GM12873 (cell line): Measurements from ENCODE around the gene FSCN2.

ENCODE experiments used
- TF ChIP-seq, protein P1 (sequence below): IDR thresholded peaks from 2 replicates; pipeline ENCODE4 v1.5.1; 2012; ENCODE audit warnings: low read depth, mild to moderate bottlenecking, moderate library complexity, low read length, control low read depth; ENCODE audit not compliant: insufficient read depth; ENCODE audit errors: missing control alignments

The FSCN2 gene

DNA sequence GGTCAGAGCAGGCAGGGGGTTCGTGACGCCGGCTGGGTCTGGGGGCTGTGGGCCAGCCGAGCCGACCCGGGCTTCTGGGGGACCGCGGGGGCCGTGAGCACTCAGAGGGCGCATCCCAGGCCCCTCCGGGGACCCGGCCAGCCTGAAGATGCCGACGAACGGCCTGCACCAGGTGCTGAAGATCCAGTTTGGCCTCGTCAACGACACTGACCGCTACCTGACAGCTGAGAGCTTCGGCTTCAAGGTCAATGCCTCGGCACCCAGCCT is 140 bp downstream of the FSCN2 start:
- TF ChIP-seq, protein P1, sequence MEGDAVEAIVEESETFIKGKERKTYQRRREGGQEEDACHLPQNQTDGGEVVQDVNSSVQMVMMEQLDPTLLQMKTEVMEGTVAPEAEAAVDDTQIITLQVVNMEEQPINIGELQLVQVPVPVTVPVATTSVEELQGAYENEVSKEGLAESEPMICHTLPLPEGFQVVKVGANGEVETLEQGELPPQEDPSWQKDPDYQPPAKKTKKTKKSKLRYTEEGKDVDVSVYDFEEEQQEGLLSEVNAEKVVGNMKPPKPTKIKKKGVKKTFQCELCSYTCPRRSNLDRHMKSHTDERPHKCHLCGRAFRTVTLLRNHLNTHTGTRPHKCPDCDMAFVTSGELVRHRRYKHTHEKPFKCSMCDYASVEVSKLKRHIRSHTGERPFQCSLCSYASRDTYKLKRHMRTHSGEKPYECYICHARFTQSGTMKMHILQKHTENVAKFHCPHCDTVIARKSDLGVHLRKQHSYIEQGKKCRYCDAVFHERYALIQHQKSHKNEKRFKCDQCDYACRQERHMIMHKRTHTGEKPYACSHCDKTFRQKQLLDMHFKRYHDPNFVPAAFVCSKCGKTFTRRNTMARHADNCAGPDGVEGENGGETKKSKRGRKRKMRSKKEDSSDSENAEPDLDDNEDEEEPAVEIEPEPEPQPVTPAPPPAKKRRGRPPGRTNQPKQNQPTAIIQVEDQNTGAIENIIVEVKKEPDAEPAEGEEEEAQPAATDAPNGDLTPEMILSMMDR = no peak

DNA sequence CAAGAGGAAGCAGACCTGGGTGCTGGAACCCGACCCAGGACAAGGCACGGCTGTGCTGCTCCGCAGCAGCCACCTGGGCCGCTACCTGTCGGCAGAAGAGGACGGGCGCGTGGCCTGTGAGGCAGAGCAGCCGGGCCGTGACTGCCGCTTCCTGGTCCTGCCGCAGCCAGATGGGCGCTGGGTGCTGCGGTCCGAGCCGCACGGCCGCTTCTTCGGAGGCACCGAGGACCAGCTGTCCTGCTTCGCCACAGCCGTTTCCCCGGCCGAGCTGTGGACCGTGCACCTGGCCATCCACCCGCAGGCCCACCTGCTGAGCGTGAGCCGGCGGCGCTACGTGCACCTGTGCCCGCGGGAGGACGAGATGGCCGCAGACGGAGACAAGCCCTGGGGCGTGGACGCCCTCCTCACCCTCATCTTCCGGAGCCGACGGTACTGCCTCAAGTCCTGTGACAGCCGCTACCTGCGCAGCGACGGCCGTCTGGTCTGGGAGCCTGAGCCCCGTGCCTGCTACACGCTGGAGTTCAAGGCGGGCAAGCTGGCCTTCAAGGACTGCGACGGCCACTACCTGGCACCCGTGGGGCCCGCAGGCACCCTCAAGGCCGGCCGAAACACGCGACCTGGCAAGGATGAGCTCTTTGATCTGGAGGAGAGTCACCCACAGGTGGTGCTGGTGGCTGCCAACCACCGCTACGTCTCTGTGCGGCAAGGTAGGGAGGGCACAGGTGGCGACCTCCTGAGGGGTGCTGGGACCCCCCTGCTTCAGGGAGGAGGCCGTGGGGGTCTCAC is 667 bp downstream of the FSCN2 start:
- TF ChIP-seq, protein P1 = no peak

DNA sequence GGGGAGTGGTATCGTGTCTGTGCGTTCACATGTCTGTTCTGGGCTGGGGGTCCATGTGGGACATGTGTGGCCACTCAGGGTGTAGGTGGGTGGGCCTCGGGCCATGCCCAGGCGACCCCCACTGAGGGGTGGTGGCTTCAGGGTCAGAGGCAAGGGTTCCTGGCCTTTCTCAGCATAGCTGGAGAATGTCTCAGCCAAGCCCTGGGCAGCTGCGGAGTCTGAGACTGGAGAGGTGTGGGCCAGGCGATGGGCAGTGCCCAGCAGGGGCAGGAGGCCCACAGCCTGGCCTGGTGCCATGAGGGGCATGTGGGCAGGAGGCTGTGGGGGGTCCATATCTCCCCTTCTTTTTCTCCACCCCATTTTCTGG is 1.2 kb downstream of the FSCN2 start:
- TF ChIP-seq, protein P1 = no peak

DNA sequence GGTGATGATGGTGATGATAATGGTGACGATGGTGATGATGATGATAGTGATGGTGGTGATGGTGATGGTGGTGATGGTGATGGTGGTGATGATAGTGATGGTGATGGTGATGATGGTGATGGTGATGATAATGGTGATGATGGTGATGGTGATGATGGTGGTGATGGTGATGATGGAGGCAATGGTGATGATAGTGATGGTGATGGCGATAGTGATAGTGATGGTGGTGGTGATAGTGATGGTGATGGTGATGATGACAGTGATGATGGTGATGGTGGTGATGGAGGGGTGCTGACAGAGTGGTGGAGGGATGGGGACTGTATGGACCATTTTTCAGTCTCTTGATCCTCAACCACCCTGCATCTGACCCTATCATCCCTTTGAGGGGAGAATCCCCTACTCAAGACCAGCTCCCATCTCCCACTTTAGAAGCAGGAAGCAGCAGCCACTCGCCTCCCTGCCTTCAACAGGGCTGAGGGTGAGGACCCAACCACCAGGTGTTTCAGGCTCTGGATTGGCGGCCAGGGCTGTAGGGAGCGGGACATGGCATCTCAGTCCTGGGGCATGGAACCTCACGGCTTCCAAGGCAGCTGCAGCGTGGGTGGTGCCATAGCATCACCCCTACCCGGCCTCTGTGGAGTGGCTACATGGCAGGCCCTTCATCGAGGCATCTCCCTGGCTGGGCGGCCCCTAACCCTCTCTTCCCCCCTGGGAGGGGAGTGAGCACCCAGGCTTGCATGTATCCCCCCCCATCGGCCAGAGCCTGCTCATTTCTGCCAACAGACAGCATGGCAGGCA is 4.5 kb downstream of the FSCN2 start:
- TF ChIP-seq, protein P1 = no peak

DNA sequence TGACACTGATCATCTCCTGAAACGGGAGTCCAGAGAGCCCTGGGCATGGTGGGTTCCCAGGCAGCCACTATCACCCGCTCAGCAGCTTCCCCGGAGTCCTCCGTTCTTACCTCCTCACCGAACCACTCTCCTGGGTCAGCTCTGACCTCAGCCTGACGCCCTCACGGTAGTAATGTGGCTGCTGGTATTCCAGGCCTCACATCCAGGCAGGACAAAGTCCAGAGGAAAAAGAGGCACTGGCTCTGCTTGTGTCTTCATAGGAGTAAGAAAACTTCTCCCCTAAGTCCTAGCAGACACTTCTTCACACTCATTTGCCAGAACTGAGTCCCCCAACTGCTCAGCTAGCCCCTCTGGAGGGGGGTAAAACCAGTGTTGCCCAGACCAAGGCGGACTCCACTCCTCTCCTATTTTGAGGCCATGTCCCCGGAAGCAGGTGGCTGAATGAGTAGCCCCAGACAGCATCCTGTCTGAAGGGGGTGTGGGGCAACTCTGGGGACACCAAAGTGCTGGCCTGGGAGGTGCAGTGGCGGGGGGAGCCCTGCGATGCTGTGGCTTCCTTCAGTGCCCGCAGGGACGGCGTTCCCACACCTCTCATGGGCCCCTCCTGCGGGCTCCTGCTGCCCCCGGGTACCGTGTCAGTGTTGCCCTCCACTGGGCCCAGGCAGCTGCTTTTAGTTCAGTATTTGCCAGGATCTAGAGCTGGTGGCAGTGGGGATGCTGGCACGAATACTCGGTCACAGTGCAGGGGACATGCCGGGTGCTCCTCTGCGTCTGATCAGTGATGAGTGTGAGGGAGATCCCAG is 5.4 kb downstream of the FSCN2 start:
- TF ChIP-seq, protein P1 = no peak

DNA sequence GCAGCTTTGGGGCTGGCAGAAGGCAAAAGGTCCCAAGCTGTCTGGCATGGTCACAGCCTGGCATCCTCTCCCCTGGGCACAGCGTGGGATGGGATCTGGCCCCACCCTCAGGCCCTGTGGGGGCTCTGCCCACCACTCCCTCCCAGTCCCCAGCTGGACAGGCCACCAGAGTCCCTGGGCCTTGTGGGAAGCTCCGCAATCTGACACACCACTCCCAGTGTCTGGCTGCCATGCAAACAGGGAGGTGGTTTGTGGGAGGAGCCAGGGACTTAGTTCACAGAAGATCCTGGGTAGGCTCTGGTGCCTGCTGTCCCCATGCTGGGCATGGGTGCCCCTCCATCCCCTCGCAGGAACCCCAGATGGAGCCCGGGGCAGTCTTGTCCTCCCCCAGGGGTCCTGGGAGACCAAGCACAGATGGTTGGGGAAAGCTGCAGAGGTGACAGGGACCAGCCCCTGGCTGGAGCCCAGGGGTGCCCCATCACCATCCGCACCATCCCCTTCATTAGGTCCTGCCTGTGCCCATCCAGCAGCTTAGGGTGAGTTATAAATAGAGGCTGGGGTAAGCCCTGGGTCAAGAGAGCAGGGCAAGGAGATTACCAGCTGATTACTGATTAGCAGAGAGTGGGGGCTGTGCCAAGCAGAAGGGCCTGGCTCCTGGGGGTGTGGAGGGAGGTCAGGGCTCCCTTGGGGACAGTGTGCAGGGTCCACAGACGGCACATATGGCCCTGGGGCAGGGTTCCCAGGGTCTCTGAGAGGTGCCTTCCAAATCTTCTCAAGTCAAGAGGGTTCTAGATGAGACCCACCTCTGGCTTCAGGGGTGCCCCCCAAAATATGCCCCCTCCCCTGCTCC is 6.2 kb downstream of the FSCN2 start:
- TF ChIP-seq, protein P1 = no peak
